Frontal cortex (tissue), 4 donors: ENCODE data around the gene C11orf21. TPM values are rescaled to one million over a fixed set of nuclear protein-coding genes. Genes with fewer than 3 reads are reported as not detected.

Experiments
- DNase-seq, 2 donors: peaks; one replicate each; pipeline ENCODE4 v3.0.0; 2012; ENCODE audit warnings: low spot score in 2 of 2
- FAIRE-seq: peaks from 2 replicates; lab custom pipeline; 2012; peaks lifted over from hg19 to GRCh38; lab: Jason Lieb, UNC
- small RNA-seq: library from RNA; depleted of rRNA; stranded (forward); fragments of <200 nt; gene quantifications from one replicate; pipeline ENCODE3, GENCODE V24; 2014
- total RNA-seq: library from RNA; depleted of rRNA; stranded (reverse); fragments of >200 nt; gene quantifications from one replicate; pipeline ENCODE4 v1.2.3, GENCODE V29; 2014
- donor health status: control.
- donor health status: control.
- donor health status: control.

C11orf21 gene
- total RNA-seq, 1 donor from 2014 or later: under 0.01 TPM

- DNase-seq (no peak), FAIRE-seq (no peak)
Measured at GRCh38 chr11:2248762-2249161, 53.0 kb downstream of the C11orf21 start.

GRCh38 chr11:2248242-2248641 lies 53.5 kb downstream of the C11orf21 start:
- FAIRE-seq (no peak), DNase-seq (no peak)

- DNase-seq: no peak
- no peak for FAIRE-seq
Measured at GRCh38 chr11:2247496-2247895, 54.2 kb downstream of the C11orf21 start.

Small RNA genes within 50 kb of the gene (small RNA-seq; reads per million reads assigned to genes)
- gene RNU6-878P: not detected

Other genes starting within 250 kb of the C11orf21 start
- gene IGF2, start 162.5 kb downstream of the C11orf21 start, total RNA-seq: 19.6 TPM
- not detected for gene INS, start 140.7 kb downstream of the C11orf21 start, total RNA-seq
- gene TH, start 130.1 kb downstream of the C11orf21 start, total RNA-seq: 0.82 TPM
- 0.82 TPM for gene ASCL2, start 31.3 kb downstream of the C11orf21 start, total RNA-seq
- gene TSPAN32, start 95 bp upstream of the C11orf21 start, total RNA-seq: 0.41 TPM
- gene CD81, start 75.4 kb upstream of the C11orf21 start, total RNA-seq: 67.7 TPM
- gene TSSC4, start 98.8 kb upstream of the C11orf21 start, total RNA-seq: 31.8 TPM
- not detected for gene TRPM5, start 142.6 kb upstream of the C11orf21 start, total RNA-seq
- under 0.01 TPM for gene KCNQ1, start 143.1 kb upstream of the C11orf21 start, total RNA-seq